Right forelimb (tissue), 1 donor: Measurements from ENCODE around the gene FER.
"Not testable (repeated sequence)": the region's sequence is repeated elsewhere in the genome, so short reads cannot be mapped to it uniquely, and the experiment has no call there.

Source experiments
- DNase-seq: peaks from one replicate; pipeline ENCODE4 v3.0.0-alpha.2; 2018

The FER gene

DNA sequence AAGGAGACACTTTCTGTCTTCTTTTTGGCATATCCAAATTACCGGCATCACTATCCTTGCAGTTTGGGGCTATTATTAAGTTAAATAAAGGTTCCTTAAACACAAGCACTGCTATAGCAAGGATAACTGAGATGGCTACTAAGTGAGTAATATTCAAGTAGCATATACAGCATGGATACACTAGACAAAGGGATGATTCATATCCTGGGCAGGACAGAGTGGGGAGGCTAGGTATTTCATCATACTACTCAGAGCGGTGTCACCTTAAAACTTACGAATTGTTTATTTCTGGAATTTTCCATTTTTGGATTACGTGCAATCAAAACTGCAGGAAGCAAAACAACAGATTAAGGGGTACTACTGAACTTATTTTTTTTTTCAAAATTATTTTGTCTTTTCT is 54.1 kb downstream of the FER start:
- DNase-seq = no peak

DNA sequence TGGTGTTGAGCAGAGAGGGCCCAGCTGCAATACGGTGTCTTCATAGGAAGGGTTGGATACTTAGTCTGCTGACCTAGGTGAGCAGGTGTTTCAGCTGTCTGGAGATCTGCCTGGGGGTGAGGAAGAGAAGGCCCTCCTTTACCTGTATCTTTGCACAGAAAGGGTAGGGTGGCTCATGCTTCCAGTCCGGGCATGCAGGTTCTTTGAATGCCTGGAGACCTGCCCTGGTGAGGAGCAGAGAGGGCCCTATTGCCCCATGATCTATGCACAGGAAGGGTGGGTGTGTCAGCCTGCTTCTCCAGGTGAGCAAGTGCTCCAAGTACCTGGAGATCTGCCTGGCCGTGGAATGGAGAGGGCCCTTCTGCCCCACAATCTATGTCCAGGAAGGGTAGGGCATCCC is 63.0 kb downstream of the FER start:
- no peak for DNase-seq

DNA sequence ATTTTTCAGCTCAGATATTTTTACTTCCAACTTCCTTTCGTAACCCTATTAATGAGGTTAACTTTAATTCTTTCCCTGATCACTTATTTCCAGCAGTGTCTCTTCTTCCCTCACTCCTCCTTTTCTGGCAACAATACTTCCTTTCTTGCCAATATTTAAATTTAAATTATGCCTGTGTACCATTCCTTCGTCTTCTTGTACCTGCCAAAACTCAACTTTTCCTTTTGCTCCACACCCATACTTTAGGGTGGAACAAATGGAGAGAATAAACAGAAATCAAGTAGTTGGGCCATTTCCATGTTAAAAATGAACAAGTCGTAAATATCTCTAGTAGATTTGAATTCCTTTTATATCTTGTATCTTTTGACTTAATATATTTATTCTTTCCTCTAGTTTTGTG is 66.0 kb downstream of the FER start:
- DNase-seq = no peak

DNA sequence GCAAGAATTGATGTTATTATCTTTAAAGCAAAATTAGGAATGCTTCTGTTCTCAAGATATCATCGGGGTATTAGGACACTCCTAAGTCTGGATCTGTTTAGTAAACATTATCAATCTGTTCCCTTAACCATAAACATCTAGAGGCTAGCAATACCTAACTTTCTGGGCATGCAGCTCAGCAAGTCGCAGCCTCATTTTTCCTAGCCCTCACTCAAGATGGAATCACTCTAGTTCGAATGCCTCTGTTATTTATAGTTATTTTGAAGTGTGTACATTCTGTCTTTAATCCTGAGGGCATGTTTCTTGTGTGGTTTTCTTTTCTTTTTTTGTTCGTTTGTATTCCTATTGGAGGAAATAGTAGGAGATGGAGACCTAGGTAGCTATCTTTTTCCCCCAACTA is 66.9 kb downstream of the FER start:
- DNase-seq = no peak

DNA sequence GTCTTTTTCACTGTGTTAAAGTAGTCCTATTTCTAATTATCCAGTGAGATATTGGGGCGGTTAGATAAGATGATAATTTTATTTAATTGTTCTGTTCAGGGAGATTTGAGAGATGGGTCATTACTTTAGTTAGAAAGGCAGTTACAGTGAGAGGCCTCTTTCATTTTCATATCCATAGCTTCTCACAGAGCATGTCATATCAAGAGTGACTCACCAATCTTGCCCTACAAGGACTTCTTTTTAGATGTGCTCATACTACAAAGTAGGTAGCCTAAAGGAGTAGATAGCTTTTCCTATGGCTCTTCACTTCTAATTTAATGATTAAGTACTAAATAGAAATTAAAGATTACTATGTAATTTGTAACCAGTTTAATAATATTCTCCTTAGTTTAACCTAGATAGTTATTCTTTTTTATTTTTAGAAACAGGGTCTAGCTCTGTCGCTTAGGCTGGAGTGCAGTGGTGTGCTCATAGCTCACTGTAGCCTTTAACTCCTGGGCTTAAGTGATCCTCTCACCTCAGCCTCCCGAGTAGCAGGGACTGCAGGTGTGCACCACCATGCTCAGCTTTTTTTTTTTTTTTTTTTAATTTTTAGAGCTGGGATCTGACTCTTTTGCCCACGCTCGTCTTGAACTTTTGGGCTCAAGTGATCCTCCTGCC is 71.0 kb downstream of the FER start:
- no peak for DNase-seq

DNA sequence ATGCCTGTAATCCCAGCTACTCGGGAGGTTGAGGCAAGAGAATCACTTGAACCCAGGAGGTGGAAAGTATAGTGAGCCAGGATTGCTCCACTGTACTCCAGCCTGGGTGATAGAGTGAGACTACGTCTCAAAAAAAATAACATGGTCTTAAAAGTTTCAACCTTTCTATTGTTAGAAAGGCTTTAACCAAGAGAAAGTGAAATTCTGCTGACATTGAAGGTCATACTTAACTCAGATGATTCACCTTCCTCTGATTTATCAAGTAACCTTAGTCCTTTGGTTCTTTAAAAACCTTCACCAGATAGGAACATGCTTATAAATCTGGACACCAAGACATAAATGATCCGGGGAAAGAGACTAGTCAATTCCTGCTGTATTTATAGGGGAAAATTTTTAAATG is 73.3 kb downstream of the FER start:
- DNase-seq = no peak

DNA sequence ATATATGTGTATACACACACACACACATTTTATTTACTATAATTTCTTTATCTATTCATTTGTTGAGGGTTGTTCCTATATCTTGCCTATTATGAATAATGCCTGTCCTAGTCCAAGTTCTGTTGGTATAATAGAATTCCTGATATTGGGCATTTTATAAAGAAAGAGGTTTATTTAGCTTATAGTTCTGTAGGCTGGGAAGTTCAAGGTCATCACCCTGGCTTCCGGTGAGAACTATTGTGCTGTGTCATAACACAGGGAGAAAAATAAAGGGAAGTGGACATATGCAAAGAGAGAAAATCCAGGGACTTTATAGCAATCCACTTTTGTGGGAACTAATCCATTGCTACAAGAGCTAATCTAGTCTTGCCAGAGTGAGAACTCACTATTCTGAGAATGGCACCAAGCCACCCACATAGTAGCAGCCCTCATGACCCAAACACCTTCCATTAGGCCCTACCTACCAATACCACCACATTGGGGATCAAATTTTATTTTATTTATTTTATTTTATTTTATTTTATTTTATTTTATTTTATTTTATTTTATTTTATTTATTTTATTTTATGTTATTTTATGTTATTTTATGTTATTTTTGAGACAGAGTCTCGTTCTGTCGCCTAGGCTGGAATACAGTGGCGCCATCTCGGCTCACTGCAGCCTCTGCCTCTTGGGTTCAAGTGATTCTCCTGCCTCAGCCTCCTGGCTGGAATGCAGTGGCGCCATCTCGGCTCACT is 74.7 kb downstream of the FER start:
- DNase-seq = no peak

DNA sequence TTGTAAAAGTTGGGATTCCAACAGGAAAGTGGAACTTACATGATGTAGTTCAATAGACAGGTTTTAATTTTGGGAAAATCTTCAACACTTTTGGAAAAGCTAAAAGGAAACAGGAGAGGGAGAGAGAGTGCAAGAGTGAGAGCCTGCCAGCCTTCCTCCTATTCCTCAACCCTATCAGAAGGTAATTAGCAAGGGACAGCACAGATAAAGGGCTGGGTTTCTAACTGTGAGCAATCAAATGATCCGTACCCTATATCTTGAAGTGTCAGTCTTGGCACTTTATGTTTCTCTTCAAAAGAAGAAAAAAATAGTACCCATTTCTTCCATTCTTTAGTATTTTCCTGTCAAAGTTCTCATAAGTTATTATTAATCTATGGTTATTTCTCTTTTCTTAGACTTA is 79.4 kb downstream of the FER start:
- DNase-seq = no peak

DNA sequence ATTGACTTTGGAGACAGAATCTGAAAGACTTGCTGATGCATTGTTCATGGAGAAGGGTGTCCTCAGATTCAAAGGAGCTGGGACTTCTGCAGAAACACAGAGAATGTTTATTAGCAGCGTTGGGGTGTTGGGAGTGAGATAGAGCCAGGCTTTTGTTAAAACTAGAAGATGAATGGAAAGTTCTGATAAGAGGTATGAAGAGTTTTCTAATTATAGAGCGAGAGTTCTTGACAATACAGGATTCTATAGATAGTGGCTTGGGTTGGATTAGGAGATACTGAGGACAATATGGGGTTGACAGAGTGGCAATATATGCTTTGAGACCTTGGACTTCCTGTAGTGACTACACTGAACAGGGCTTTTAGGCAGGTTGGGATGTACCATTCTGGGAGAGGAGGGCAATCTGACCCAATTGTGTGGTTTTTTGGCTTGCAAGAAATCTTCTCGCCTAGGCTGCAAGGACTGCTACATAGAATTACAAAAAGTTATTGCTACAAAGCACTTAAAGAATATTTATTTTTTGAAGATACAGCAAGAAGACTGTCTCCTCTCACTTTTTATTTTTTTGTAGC is 83.1 kb downstream of the FER start:
- no peak for DNase-seq

DNA sequence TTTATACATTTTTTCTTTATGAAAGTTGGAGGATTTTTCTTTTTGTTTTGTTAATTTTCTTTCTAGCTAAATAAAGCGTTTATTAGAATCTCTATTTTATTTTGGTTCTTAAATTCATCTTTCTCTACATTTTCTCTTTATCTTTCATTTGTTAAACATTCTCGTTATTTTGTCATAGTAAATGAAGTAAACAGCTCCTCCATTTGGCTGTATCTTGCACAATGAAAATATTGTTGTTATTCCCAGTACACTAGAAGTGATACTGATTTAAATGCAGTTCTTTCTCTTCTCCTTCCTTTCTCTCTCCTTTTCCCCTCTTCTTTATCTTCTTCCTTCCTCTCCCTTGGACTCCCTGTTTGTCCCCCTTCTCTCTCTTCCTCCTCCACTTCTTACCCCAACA is 88.8 kb downstream of the FER start:
- no peak for DNase-seq

DNA sequence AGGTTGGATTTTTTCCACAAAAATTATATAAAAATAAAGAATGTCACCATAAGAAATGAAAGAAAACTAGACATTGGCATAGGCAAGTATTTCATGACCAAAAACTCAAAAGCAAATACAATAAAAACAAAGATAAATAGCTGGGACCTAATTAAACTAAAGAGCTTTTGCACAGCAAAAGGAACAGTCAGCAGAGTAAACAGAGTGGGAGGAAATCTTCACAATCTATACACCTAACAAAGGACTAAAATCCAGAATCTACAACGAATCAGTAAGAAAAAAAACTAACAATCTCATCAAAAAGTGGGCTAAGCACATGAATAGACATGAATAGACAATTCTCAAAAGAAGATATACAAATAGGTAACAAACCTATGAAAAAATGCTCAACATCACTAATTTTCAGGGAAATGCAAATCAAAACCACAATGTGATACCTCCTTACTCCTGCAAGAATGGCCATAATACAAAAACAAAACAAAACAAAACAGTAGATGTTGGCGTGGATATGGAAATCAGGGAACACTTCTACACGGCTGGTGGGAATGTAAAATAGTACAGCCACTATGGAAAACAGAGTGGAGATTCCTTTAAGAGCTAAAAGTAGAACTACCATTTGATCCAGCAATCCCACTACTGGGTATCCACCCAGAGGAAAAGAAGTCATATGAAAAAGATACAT is 94.7 kb downstream of the FER start:
- not testable (repeated sequence) for DNase-seq

DNA sequence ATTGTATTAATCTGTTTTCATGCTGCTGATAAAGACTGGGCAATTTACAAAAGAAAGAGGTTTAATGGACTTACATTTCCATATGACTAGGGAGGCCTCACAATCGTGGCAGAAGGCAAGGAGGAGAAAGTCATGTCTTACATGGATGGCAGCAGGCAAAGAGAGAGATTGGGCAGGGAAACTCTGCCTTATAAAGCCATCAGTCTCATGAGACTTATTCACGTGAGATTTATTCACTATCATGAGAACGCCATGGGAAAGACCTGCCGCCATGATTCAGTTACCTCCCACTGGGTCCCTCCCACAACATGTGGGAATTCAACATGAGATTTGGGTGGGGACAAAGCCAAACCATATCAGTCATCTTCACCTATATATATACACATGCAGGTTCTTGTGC is 103.4 kb downstream of the FER start:
- not testable (repeated sequence) for DNase-seq

DNA sequence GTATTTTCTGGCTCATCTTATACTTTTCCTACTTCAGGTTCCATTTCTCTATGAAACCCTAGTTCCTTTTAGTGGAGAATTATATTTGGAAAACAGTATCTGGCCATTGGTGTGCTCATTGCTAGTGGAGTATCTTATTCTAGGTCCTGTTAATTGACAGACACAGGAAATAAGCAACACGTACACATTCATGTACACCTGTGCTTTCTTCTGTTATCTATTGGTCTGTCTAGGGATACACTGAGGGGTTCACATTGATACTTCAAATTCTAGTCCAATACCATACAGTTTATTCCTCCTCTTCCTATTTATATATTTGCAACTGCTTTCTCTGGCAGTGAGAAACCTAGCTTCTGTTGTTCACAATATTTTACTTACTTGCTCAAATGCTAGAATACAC is 110.2 kb downstream of the FER start:
- DNase-seq = no peak

DNA sequence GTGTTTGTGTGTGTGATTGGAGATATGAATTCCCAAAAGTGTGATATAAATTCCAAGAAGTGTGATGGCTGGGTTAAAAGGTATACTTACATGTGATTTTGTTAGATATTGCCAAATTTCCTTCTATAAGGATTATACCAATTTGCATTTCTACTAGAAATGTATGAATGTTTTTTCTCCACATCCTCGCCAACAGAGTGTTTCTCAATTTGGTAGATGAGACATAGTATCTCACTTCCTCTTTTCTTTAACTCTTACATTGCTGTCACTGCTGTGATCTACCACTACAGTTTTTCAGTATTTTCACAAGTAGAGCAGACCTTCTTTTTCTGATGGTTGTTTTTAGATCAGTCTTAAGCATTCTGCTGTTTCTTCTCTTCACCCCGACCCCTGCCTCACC is 111.3 kb downstream of the FER start:
- no peak for DNase-seq

DNA sequence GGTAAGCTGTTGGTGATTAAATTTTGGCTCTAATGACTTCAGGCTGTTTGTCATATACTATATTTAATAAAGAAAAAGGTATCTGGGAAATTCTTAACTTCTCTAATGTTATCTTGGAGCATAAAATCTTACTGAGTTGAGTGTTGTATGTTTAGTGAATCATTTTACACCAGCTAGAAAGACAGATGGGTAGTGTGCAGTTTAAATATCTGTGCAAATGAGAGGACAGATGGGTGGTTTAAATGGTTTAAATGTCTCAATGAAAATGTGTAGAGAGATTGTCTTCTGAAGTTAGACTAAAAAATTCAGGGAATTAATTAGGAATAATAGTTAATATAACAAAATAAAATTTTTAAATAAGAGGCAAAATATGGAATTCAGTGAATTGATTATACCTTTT is 114.5 kb downstream of the FER start:
- no peak for DNase-seq

DNA sequence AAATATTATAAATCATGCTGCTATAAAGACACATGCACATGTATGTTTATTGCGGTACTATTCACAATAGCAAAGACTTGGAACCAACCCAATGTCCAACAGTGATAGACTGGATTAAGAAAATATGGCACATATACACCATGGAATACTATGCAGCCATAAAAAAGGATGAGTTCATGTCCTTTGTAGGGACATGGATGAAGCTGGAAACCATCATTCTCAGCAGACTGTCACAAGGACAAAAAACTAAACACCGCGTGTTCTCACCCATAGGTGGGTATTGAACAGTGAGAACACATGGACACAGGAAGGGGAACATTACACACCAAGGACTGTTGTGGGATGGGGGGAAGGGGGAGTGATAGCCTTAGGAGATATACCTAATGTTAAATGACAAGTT is 118.4 kb downstream of the FER start:
- DNase-seq = not testable (repeated sequence)

DNA sequence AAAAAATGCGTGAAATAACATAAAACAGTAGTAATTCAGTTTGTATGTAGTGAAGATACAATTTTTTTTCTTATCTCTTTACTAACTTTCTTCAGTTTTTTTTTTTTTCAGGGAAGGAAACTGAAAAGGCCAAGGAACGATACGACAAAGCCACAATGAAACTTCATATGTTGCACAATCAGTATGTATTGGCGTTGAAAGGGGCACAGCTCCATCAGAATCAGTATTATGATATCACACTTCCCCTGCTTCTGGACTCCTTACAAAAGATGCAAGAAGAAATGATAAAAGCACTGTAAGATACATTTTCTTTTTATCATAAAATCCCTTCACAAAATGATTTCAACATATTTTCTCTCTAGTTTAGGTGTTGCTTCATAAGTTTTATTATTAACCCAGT is 120.0 kb downstream of the FER start:
- DNase-seq = no peak

DNA sequence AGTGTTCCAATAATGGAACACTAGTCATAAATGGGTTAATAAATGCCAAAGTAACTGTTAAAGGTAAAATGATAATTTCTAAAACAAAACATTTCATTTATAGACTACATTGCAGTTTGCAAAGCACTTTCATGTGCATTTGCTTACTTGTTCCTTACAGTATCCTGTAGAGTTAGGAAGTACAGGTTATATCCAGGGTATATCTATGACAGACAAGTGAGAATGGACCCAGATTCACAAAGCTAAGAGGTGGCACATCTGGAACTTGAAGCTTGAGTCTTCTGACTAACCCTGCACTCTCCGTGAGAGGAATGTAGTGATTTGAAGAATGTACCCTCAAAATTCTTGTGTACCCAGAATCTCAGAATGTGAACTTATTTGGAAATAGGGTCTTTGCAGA is 121.4 kb downstream of the FER start:
- no peak for DNase-seq

DNA sequence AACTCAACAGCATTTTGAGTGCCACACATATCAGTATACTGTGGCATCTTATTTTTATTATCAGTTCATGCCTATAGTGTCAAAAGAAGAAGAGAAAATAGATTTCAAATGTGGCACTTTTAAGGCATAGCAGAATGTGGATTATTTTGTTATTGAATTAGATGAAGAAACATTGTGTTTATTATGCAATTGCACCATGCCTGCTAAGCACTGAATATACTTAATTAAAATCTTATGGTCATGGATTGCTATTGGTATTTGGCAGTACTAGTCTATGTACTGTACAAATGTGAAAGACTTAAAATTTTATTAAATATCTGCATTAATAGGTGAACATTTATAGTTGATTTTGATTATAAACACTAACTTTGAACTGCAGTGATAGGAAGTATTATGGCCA is 128.8 kb downstream of the FER start:
- DNase-seq = no peak

DNA sequence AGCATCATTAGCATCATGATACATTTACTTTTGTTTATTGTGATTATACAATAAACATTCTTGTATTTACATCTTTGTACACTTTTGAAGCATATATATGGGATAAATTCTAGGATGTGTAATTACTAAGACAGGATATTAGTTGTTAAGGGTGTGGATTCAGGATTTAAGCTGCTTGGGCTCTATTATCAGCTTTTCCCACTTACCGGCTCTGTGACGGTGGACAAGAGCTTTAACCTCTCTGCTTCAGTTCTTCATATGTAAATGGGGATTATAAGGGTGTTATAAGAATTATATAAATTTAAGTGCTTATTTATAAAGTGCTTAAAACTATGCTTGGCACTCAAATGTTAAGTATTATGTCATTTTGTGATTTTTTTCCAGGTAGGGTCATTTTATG is 131.1 kb downstream of the FER start:
- DNase-seq = no peak

DNA sequence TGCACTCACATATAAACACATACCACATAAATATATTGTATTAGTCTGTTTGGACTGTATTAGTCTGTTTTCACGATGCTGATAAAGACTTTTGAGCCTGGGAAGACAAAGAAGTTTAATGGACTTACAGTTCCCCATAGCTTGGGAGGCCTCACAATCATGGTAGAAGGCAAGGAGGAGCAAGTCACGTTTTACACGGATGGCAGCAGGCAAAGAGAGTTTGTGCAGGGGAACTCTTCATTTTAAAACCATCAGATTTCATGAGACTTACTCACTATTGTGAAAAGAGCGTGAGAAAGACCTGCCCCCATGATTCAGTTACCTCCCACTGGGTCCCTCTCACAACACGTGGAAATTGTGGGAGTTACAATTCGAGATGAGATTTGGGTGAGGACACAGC is 133.4 kb downstream of the FER start:
- DNase-seq = no peak

DNA sequence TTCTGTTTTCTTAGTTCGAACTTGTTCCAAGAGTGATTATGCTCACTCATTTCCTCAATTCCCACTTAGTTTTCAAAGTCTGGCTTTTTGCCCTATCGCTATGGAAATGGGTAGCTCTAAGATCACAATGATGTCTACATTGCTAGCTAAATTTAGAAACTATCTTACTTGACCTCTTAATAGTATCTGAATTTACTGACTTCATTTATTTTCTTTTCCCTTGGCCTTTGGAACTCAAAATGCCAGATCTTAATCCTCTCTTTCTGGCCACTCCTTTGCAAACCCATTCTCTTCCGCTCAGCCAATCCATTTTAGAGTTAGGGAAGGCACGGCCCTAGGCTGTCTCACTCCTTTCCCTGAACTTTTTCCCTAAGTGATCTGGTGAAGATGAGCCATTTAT is 137.0 kb downstream of the FER start:
- no peak for DNase-seq

DNA sequence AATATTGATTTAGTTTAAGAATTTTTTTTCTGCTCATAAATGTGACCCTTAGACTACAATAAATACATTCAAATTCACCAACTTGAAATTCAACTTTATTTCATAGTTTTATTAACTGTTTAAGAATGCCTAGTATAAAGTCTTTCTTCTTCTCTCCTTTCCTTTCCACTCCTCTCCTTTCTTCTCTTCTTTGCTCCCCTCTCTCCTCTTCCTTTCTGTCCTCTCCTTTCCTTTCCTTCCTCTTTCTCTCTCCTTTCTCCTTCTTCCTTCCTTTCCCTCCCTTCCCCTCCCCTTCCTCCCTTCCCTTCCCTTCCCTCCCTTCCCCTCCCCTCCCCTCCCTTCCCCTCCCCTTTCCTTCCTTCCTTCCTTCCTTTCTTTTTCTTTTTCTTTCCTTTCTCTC is 150.6 kb downstream of the FER start:
- no peak for DNase-seq

DNA sequence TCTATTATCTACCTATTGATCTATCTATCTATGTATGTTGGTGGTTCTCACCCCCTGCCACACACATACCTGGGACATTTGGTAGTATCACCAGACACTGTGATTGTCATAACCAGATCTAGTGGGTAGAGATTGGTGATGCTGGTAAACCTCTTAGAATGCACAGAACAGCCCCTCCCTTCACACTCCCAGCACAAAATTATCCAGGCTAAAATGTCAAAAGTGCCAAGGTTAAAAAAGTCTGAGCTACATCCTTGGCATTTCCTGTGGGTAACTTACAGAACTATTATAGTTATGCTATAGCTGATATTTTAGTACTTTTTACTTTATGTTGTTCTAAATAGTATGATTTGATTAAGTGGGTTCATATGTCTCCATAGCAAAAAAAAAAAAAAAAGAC is 151.0 kb downstream of the FER start:
- no peak for DNase-seq
